Neural cell (in vitro differentiated cells): Measurements from ENCODE around the gene SKIL.

Experiments
- CTCF ChIP-seq: fragments of 450-650 bp; IDR thresholded peaks from 2 replicates; pipeline ENCODE4 v1.5.1; 2014; ENCODE audit warnings: antibody characterized with exemption, mild to moderate bottlenecking, moderate library complexity; ENCODE audit not compliant: poor library complexity, severe bottlenecking
- EP300 ChIP-seq: fragments of 450-650 bp; conservative IDR thresholded peaks from 2 replicates; pipeline ENCODE4 v1.6.1; 2014; ENCODE audit warnings: antibody characterized with exemption, mild to moderate bottlenecking, moderate library complexity; ENCODE audit not compliant: poor library complexity, severe bottlenecking
- EZH2 ChIP-seq: fragments of 200-600, 300-800 bp; shearing (Covaris generic), sonication (generic); IDR thresholded peaks from 2 replicates; pipeline ENCODE4 v1.6.1; 2014; ENCODE audit warnings: antibody characterized with exemption, low read length, borderline replicate concordance, mild to moderate bottlenecking; ENCODE audit not compliant: insufficient read depth, poor library complexity, severe bottlenecking
- MXI1 ChIP-seq: fragments of 450-650 bp; conservative IDR thresholded peaks from 2 replicates; pipeline ENCODE4 v1.6.1; 2014; ENCODE audit warnings: antibody characterized with exemption, mild to moderate bottlenecking; ENCODE audit not compliant: poor library complexity, severe bottlenecking
- POLR2AphosphoS5 ChIP-seq: IDR thresholded peaks from 2 replicates; pipeline ENCODE4 v1.6.1; 2012
- RAD21 ChIP-seq: fragments of 450-650 bp; conservative IDR thresholded peaks from 2 replicates; pipeline ENCODE4 v1.6.1; 2014; ENCODE audit warnings: antibody characterized with exemption, mild to moderate bottlenecking, moderate library complexity
- SMC3 ChIP-seq: fragments of 450-650 bp; conservative IDR thresholded peaks from 2 replicates; pipeline ENCODE4 v1.6.1; 2014; ENCODE audit warnings: antibody characterized with exemption, mild to moderate bottlenecking, moderate library complexity; ENCODE audit not compliant: poor library complexity
- TAF1 ChIP-seq: IDR thresholded peaks from 2 replicates; pipeline ENCODE4 v1.6.1; 2012; ENCODE audit warnings: low read depth

DNA sequence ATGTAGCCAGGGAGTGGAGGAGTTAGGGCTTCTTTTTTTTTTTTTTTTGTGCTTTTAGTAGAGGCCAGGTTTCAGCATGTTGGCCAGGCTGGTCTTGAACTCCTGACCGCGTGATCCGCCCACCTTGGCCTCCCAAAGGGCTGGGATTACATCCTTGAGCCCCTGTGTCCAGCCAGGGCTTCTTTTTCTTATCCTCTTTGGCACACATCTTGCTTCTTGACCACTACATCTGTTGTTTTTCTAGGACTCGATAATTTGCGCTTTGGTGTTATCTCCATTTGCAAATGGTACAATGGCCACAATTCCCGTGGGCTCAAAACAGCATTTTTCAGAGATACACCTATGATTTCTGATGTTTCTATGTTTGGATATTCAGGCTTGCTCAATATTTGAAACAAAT, 4.2 kb downstream of the SKIL start:
- TF ChIP-seq CTCF = no peak
- no peak for TF ChIP-seq EZH2
- no peak for TF ChIP-seq EP300
- no peak for TF ChIP-seq POLR2AphosphoS5
- TF ChIP-seq RAD21 = no peak
- no peak for TF ChIP-seq MXI1
- no peak for TF ChIP-seq TAF1
- no peak for TF ChIP-seq SMC3
